IPS DF 19.7 (cell line): Measurements from ENCODE around the gene GPS2.

Experiments used
- DNase-seq: peaks from one replicate; pipeline ENCODE4 v3.0.0-alpha.2; 2013; ENCODE audit warnings: low read depth, low spot score

Gene GPS2

GRCh38 chr17:7293816-7294613 is 21.1 kb downstream of the GPS2 start:
- no peak for DNase-seq

GRCh38 chr17:7293159-7293558 is 22.0 kb downstream of the GPS2 start:
- DNase-seq, result no peak

- DNase-seq, result no peak
Observed at GRCh38 chr17:7292729-7293128, 22.4 kb downstream of the GPS2 start.

GRCh38 chr17:7292194-7292593 is 23.0 kb downstream of the GPS2 start:
- no peak for DNase-seq

GRCh38 chr17:7290685-7291084 is 24.5 kb downstream of the GPS2 start:
- DNase-seq, result no peak

- no peak for DNase-seq
Observed at GRCh38 chr17:7290166-7290565, 25.0 kb downstream of the GPS2 start.

GRCh38 chr17:7289256-7290032 is 25.7 kb downstream of the GPS2 start:
- no peak for DNase-seq

- DNase-seq, result no peak
Observed at GRCh38 chr17:7285679-7286078, 29.5 kb downstream of the GPS2 start.

- no peak for DNase-seq
Observed at GRCh38 chr17:7284911-7285310, 30.2 kb downstream of the GPS2 start.

- no peak for DNase-seq
Observed at GRCh38 chr17:7283471-7284216, 31.5 kb downstream of the GPS2 start.

GRCh38 chr17:7282752-7283321 is 32.3 kb downstream of the GPS2 start:
- DNase-seq, result no peak

GRCh38 chr17:7281953-7282751 is 33.0 kb downstream of the GPS2 start:
- no peak for DNase-seq

- peak; percentile 79 for DNase-seq
Observed at GRCh38 chr17:7281074-7281952, 33.8 kb downstream of the GPS2 start, which contains the start of gene SLC2A4. TSS of gene SLC2A4 (plus strand) at chr17:7281718. CDS start at chr17:7281935, 217 bp downstream.

GRCh38 chr17:7280519-7281073 is 34.6 kb downstream of the GPS2 start:
- peak; percentile 92 for DNase-seq

GRCh38 chr17:7279448-7279847 is 35.7 kb downstream of the GPS2 start:
- no peak for DNase-seq

GRCh38 chr17:7266784-7267183 is 48.4 kb downstream of the GPS2 start:
- DNase-seq, result no peak

GRCh38 chr17:7263801-7264078 is 51.4 kb downstream of the GPS2 start:
- no peak for DNase-seq

- DNase-seq, result no peak
Observed at GRCh38 chr17:7262935-7263800, 52.0 kb downstream of the GPS2 start.
